Esophagus squamous epithelium (tissue), 5 donors: ENCODE measurements around the gene ABCA3. TPM values are rescaled to one million over a fixed set of nuclear protein-coding genes. Genes with fewer than 3 reads are reported as not detected.
"Not testable (repeated sequence)": the region's sequence is repeated elsewhere in the genome, so short reads cannot be mapped to it uniquely, and the experiment has no call there.

Source experiments
- DNase-seq: peaks from one replicate; lab custom pipeline; 2025; lab: John Stamatoyannopoulos, UW
- H3K27ac ChIP-seq, 4 donors: fragments of 200-600 bp; sonication (generic); one replicate each; pipeline ENCODE4 v1.5.1; 2016 to 2019; ENCODE audit warnings: mild to moderate bottlenecking in 1 of 4
- H3K27me3 ChIP-seq, 4 donors: fragments of 200-600 bp; sonication (generic); 1 replicate in 3 of 4; 2 replicates in 1 of 4; pipeline versions ENCODE4 v1.5.1 to v1.6.0; 2017 to 2021; ENCODE audit warnings: antibody characterized with exemption in 1 of 4
- H3K36me3 ChIP-seq, 3 donors: fragments of 200-600 bp; sonication (generic); one replicate each; pipeline ENCODE4 v1.5.1; 2016 to 2019
- H3K4me1 ChIP-seq, 3 donors: fragments of 200-600 bp; sonication (generic); one replicate each; pipeline ENCODE4 v1.5.1; 2017 to 2019
- H3K4me3 ChIP-seq, 4 donors: fragments of 200-600 bp; sonication (generic); 1 replicate in 3 of 4; 2 replicates in 1 of 4; pipeline ENCODE4 v1.5.1; 2016 to 2019; ENCODE audit warnings: mild to moderate bottlenecking in 2 of 4, moderate library complexity in 1 of 4
- H3K9me3 ChIP-seq, 3 donors: fragments of 200-600 bp; sonication (generic); one replicate each; pipeline ENCODE4 v1.5.1; 2016 to 2019
- CTCF ChIP-seq, 6 experiments: fragments of 450-650 bp in 4 of 6; fragments of 200-600 bp in 2 of 6; sonication (generic) in 2 of 6; IDR thresholded peaks; one replicate each; pipeline ENCODE4 v1.5.1; 2016 to 2019; ENCODE audit warnings: antibody characterized with exemption in 6 of 6, mild to moderate bottlenecking in 4 of 6, moderate library complexity in 4 of 6
- POLR2A ChIP-seq, 4 donors: fragments of 450-650 bp; IDR thresholded peaks; one replicate each; pipeline ENCODE4 v1.6.1; 2017; ENCODE audit warnings: antibody characterized with exemption in 4 of 4, mild to moderate bottlenecking in 4 of 4, moderate library complexity in 3 of 4
- WGBS, 2 donors: methylation state at CpG; one replicate each; pipeline ENCODE4 v1.1.5; 2018; 5-methylcytosine and 5-hydroxymethylcytosine counted together
- intact Hi-C: fragments of 100-400 bp; cut with DNase I; formaldehyde crosslinking; loops from one replicate; pipeline ENCODE4 v1.15.0; 2022
- total RNA-seq, 4 donors: library from RNA; depleted of rRNA; stranded (reverse); fragments of >200 nt; gene quantifications; one replicate each; pipeline ENCODE4 v1.1.0, GENCODE V29; 2016
- donor health status: DM: yes; HTN: yes; CAD: no.

ABCA3 gene
- total RNA-seq, 4 donors from 2014 or later = 0.70 to 3.2 (median 2.7) TPM

DNA sequence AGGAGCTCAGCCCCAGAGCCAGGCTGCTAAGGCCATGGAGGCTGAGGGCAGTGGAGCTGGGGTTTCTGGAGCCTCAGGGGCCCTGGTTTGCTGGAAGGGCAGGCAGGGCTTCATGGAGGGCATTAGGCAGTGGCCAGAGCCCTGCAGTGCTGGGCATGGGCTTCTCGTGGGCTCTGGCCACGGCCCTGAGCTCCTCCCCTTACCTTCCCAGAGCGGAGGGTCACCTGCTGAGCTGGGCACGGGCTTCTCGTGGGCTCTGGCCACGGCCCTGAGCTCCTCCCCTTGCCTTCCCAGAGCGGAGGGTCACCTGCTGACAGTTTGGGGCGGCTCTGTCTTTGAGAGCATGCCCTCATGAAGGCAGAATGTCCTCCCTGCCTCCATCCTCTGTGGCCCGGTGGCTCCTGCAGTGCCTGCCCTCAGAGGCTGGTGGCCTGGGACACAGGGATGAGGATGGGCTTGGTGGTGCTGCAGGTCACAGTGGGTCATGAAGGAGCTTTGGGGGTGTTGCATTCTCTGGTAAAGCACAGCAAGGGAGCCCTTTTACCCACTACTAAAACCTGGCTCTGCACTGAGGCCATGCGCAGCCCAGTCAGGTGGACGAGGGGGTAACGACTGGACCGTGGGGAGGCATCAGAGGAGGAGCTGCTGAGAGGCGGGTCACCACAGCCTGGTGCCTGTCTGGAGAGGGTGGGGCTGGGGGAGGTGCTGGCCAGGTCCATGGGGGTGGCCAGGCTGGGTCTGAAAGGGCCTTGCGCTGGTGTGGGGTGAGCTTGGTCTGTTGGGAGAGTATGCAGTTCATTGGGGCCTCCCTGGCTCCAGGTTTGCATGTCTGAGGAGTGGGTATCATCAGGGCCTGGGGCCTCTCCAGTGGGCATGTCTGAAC is 69.7 kb downstream of the ABCA3 start:
- Histone ChIP-seq H3K27ac (no peak overlapping the region), H3K27me3 (no peaks in the 10 kb centered on the region), H3K4me3 (no peak overlapping the region), H3K4me1 (peaks cover 20 to 37% (median 22%) of the 10 kb centered on the region in 3 donors), H3K36me3 (peaks cover 0 to 4% (median 0%) of the 10 kb centered on the region in 3 donors), H3K9me3 (no peaks in the 10 kb centered on the region)
- DNase-seq = no peak
- 67 to 94% methylated on average over 4 to 6 of the region's 15 CpGs for whole genome bisulfite sequencing, 2 donors
- intact Hi-C loops = no loop called here
- TF ChIP-seq CTCF (IDR thresholded peaks at IDR 0.05) (no peak), POLR2A (IDR thresholded peaks at IDR 0.05) (no peak)

DNA sequence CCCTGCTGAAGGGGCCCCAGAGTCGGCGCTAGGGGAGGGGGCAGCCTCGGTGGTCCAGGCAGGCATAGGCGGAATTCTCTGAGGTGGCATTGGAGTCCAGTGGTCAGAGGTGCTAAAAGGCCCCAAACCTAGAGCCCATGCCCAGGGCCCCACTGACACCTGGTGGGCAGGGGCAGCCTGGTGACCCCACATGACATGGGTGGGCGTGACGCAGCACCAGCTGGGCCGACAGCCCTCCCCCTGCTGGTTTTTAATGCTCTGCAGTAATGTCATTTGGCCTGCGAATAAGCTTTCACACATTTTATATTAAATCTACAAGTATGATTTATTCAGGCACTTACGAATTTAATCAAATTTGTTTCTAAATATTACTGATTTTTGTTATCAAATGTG is 70.5 kb downstream of the ABCA3 start:
- Histone ChIP-seq H3K4me1 (peaks cover 20 to 44% (median 30%) of the 10 kb centered on the region in 3 donors), H3K9me3 (no peaks in the 10 kb centered on the region), H3K36me3 (peaks cover 0 to 5% (median 0%) of the 10 kb centered on the region in 3 donors), H3K27ac (no peak overlapping the region), H3K4me3 (no peak overlapping the region), H3K27me3 (no peaks in the 10 kb centered on the region)
- TF ChIP-seq CTCF (IDR thresholded peaks at IDR 0.05) = no peak
- TF ChIP-seq POLR2A (IDR thresholded peaks at IDR 0.05) = no peak
- intact Hi-C loops = no loop called here
- WGBS, 2 donors = 83 to 85% methylated on average over 5 to 8 of the region's 9 CpGs
- no peak for DNase-seq

DNA sequence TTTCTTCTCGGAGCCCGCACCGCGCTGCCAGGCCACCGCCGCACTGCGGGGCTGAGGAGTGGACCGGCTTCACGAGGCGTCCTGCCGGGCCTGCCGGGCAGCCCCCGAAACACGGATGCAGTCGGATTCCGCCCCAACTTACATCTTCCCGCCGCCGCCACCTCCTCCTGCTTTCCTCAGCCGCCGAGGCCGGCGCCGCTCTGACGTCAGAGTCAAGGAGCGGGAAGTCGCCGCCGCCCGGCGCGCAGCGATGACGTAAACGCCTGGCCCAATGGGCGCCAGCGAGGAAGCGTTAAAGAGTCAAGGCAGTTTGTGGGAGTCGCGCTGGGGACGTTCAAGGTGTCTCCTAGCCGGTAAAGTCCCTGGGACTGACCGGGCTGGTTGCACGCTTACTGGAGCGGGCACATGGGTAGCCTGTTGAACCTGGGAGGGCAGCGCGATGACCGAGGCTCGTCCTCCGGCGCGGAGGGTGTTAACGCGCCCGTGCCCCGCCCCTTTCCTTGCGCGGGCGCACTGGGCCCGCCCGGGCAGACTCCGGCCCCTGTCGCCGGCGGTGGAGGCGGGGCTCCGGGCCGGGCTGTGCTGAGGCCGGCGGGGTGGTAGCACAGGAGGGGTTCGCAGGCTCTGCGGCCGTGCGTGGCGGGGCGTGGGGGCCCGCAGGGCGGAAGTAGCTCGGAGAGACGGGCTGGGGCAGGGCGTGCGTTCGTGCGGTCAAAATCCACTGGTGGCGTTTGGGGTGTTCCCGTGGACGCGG is 72.4 kb downstream of the ABCA3 start, which contains the start of gene RNPS1:
TSS of gene RNPS1 (minus strand) at position 214 of the 754 bp plus-strand sequence. CDS start 3,483 bp downstream, outside the sequence.
- Histone ChIP-seq H3K9me3 (no peaks in the 10 kb centered on the region), H3K4me1 (peaks cover 20 to 63% (median 30%) of the 10 kb centered on the region in 3 donors), H3K36me3 (peaks cover 5 to 24% (median 17%) of the 10 kb centered on the region in 3 donors), H3K4me3 (peak within 1 kb of the TSS; percentile 74 to 95 (median 81)), H3K27me3 (no peaks in the 10 kb centered on the region), H3K27ac (peak within 1 kb of the TSS; percentile 91 to 99 (median 98))
- DNase-seq = peak; percentile 79
- WGBS, 2 donors = 0% methylated on average over 6 of the region's 88 CpGs; no CpG with 5 or more reads in 1 of the 2 donors
- TF ChIP-seq POLR2A (IDR thresholded peaks at IDR 0.05) = peak in 3 of 4 donors; percentile 96 to 99 (median 98)
- peak in 3 of 6 experiments; percentile 2 to 28 (median 13) for TF ChIP-seq CTCF (IDR thresholded peaks at IDR 0.05)
- intact Hi-C loops = no loop called here

- WGBS, 2 donors = 0% methylated on average over 9 of the region's 54 CpGs; no CpG with 5 or more reads in 1 of the 2 donors
Observed at GRCh38 chr16:2267505-2267912, 73.0 kb downstream of the ABCA3 start.

DNA sequence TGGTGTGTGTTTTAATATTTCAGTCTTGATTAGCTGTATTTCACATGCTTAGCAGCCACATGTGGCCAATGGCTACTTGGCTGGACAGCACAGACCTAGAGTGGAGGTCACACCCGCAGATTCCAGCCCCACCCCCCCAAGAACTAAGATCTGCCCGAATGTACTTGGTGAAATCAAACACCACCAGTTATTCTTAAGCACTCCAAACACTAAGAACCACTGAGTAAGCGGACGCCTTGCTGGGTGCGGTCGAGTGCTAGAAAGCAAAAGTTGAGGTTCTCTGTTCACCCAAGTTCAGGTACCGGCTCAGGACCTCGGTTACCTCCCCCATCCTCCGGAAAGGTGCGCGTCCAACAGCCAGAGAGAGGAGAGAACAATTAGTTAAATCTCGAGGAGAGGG is 73.6 kb downstream of the ABCA3 start:
- DNase-seq, H3K27me3 ChIP-seq, intact Hi-C loops, H3K9me3 ChIP-seq: not testable (repeated sequence)
- WGBS, 2 donors = 0% methylated on average over 2 of the region's 12 CpGs
- peaks cover 5 to 36% (median 29%) of the 10 kb centered on the region in 3 donors for H3K36me3 ChIP-seq
- peak overlapping the region; percentile 91 to 99 (median 98) for H3K27ac ChIP-seq
- peak overlapping the region; percentile 74 to 95 (median 81) for H3K4me3 ChIP-seq
- H3K4me1 ChIP-seq = peaks cover 20 to 63% (median 30%) of the 10 kb centered on the region in 3 donors

More at GRCh38 chr16:2267505-2267912, 73.0 kb downstream of the ABCA3 start:
- peaks cover 20 to 63% (median 30%) of the 10 kb centered on the region in 3 donors for H3K4me1 ChIP-seq
- intact Hi-C loops, H3K27me3 ChIP-seq, H3K9me3 ChIP-seq, DNase-seq: not testable (repeated sequence)
- H3K4me3 ChIP-seq = peak overlapping the region; percentile 74 to 95 (median 81)
- peak overlapping the region; percentile 91 to 99 (median 98) for H3K27ac ChIP-seq
- H3K36me3 ChIP-seq = peaks cover 5 to 30% (median 23%) of the 10 kb centered on the region in 3 donors

DNA sequence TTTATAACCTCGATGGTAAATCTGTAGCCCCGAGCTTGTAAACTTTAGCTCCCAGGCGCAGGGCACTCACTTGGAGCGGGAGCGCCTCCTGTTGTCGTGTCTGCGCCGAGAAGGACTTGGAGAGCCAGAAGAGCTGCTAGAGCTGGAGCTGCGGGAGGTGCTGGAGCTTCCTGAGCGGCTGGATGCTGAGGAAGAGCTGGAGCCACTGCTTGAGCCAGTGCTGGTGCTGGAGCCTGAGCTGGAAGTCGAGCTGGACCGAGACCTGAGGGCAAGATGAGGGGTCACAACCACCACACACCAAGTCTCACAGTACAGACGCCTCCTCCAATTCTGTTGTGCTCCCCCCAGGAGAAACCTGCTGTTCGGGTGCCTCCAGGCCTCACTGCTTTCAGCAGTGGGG is 77.5 kb downstream of the ABCA3 start:
- not testable (repeated sequence) for H3K9me3 ChIP-seq
- peaks cover 5 to 71% (median 43%) of the 10 kb centered on the region in 3 donors for H3K36me3 ChIP-seq
- 65 to 73% methylated on average over 4 to 8 of the region's 14 CpGs for WGBS, 2 donors

More for the DNA sequence above, 77.5 kb downstream of the ABCA3 start:
- intact Hi-C loops, H3K27ac ChIP-seq, DNase-seq, H3K27me3 ChIP-seq, H3K4me3 ChIP-seq: not testable (repeated sequence)
- peaks cover 5 to 41% (median 17%) of the 10 kb centered on the region in 3 donors for H3K4me1 ChIP-seq
